GM13976 (cell line): Measurements from ENCODE around the gene CRADD.

Source experiments
- DNase-seq: peaks from one replicate; pipeline ENCODE4 v3.0.0; 2012; ENCODE audit warnings: low spot score
- CTCF ChIP-seq: IDR thresholded peaks from 2 replicates; pipeline ENCODE4 v1.5.1; 2012; ENCODE audit warnings: borderline replicate concordance, mild to moderate bottlenecking; ENCODE audit not compliant: insufficient read depth; ENCODE audit errors: extremely low read depth, missing control alignments, control extremely low read depth
- in situ Hi-C: fragments of 300-500 bp; cut with MboI; formaldehyde crosslinking; loops from one replicate; pipeline ENCODE4 v1.12.0; 2022; ENCODE audit warnings: low sequenced_read_pairs, mixed read lengths, inconsistent platforms; ENCODE audit not compliant: unreplicated experiment

Gene CRADD

GRCh38 chr12:93733928-93734327, 56.8 kb downstream of the CRADD start:
- no peak for TF ChIP-seq CTCF
- no peak for DNase-seq
- in situ Hi-C loops, result no loop called here

GRCh38 chr12:93734784-93735183, 57.6 kb downstream of the CRADD start:
- in situ Hi-C loops, result no loop called here
- no peak for TF ChIP-seq CTCF
- no peak for DNase-seq

- no peak for DNase-seq
- TF ChIP-seq CTCF, result no peak
- in situ Hi-C loops, result no loop called here
These were observed 59.5 kb downstream of the CRADD start for GRCh38 chr12:93736640-93737178.

- DNase-seq, result no peak
- TF ChIP-seq CTCF, result no peak
- in situ Hi-C loops, result no loop called here
These were observed 60.5 kb downstream of the CRADD start for GRCh38 chr12:93737457-93738198.

GRCh38 chr12:93738199-93739058, 61.3 kb downstream of the CRADD start:
- no peak for TF ChIP-seq CTCF
- no peak for DNase-seq
- in situ Hi-C loops, result no loop called here

- DNase-seq, result no peak
- TF ChIP-seq CTCF, result no peak
- in situ Hi-C loops, result no loop called here
These were observed 63.6 kb downstream of the CRADD start for GRCh38 chr12:93740751-93741150.
